Measurements from ENCODE around the gene RSPH1.

- TF ChIP-seq NFRKB (IDR thresholded peaks at IDR 0.05) (no peak), ELF4 (IDR thresholded peaks at IDR 0.05) (no peak)
These were observed 9.2 kb upstream of the RSPH1 start for GRCh38 chr21:42505090-42505726.

All from HEK293T (cell line).